ENCODE results near the gene LAMA5.

DNA sequence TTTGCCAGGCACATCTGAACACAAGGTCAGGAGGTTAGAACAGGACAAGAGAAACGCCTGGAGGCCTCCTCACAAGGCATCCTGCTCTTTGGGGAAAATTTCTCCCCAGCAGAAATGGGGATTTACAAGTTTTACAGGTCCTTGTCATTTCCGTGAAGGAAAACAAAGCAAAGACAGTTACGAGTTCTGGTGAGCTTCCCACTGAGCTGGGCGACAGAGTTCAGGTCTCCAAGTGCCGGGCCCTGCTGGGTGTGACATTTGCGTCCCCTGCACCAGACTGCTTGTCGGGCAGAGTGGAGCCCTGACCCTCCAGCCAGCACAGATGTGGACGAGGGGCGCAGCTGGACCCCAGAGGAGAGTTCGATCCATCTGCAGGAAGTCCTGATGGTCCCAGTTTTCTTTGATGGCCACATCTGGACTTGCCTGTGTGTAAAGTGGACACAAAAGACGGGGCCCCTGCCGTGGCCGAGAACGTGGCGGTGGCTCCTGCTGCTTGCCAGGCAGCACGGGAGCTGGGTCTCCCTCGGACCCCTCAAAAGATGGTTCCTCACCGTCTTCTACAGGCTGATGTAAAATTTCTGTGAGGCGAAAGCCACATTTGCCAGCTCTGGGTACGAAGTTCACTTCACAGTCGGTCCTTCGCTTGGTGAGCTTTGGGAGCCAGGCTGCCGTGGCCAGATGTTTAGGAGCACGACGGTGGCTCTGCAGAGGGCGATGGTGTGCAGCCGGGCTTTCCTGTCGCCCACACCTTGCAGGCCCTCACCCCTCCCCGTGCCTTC lies 69.5 kb downstream of the LAMA5 start:
- TF ChIP-seq, protein P1, sequence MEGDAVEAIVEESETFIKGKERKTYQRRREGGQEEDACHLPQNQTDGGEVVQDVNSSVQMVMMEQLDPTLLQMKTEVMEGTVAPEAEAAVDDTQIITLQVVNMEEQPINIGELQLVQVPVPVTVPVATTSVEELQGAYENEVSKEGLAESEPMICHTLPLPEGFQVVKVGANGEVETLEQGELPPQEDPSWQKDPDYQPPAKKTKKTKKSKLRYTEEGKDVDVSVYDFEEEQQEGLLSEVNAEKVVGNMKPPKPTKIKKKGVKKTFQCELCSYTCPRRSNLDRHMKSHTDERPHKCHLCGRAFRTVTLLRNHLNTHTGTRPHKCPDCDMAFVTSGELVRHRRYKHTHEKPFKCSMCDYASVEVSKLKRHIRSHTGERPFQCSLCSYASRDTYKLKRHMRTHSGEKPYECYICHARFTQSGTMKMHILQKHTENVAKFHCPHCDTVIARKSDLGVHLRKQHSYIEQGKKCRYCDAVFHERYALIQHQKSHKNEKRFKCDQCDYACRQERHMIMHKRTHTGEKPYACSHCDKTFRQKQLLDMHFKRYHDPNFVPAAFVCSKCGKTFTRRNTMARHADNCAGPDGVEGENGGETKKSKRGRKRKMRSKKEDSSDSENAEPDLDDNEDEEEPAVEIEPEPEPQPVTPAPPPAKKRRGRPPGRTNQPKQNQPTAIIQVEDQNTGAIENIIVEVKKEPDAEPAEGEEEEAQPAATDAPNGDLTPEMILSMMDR (conservative IDR thresholded peaks at IDR 0.05; ENCODE audit: low read length): no peak
- no peak for TF ChIP-seq EZH2phosphoT487 (IDR thresholded peaks at IDR 0.05; ENCODE audit: borderline replicate concordance, low read depth, low read length)

Data from OCI-LY7 (cell line).